ENCODE measurements around the gene CENPF. TPM values are rescaled to one million over a fixed set of nuclear protein-coding genes. Genes with fewer than 3 reads are reported as not detected.

The CENPF gene
- total RNA-seq, 4 donors from 2014 or later: 13.8 to 26.3 (median 18.8) TPM

DNA sequence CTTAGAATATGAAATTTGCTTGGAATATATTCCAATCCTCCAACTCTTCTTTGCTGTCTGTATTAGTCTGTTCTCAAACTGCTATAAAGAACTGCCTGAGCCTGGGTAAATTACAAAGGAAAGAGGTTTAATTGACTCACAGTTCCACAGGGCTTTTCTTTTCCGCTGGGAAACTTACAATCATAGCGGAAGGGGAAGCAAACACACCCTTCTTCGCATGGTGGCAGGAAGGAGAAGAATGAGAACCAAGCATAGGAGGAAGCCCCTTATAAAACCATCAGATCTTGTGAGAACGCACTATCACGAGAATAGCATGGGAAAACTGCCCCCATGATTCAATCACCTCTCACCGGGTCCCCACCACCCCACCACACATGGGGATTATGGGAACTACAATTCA is 14.8 kb downstream of the CENPF start:
- peaks cover 0 to 16% (median 0%) of the 10 kb centered on the region in 3 donors for H3K36me3 ChIP-seq
- no peaks in the 10 kb centered on the region for H3K4me1 ChIP-seq
- H3K4me3 ChIP-seq: no peak overlapping the region
- intact Hi-C loops (cut with DNase I): no loop called here
- H3K9me3 ChIP-seq: no peaks in the 10 kb centered on the region
- DNase-seq: no peak
- TF ChIP-seq, protein P1, sequence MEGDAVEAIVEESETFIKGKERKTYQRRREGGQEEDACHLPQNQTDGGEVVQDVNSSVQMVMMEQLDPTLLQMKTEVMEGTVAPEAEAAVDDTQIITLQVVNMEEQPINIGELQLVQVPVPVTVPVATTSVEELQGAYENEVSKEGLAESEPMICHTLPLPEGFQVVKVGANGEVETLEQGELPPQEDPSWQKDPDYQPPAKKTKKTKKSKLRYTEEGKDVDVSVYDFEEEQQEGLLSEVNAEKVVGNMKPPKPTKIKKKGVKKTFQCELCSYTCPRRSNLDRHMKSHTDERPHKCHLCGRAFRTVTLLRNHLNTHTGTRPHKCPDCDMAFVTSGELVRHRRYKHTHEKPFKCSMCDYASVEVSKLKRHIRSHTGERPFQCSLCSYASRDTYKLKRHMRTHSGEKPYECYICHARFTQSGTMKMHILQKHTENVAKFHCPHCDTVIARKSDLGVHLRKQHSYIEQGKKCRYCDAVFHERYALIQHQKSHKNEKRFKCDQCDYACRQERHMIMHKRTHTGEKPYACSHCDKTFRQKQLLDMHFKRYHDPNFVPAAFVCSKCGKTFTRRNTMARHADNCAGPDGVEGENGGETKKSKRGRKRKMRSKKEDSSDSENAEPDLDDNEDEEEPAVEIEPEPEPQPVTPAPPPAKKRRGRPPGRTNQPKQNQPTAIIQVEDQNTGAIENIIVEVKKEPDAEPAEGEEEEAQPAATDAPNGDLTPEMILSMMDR (IDR thresholded peaks at IDR 0.05): no peak
- TF ChIP-seq POLR2A (IDR thresholded peaks at IDR 0.05): no peak
- no peaks in the 10 kb centered on the region for H3K27me3 ChIP-seq
- 87 to 88% methylated on average over 6 of the region's 6 CpGs for WGBS, 2 donors
- H3K27ac ChIP-seq: no peak overlapping the region

DNA sequence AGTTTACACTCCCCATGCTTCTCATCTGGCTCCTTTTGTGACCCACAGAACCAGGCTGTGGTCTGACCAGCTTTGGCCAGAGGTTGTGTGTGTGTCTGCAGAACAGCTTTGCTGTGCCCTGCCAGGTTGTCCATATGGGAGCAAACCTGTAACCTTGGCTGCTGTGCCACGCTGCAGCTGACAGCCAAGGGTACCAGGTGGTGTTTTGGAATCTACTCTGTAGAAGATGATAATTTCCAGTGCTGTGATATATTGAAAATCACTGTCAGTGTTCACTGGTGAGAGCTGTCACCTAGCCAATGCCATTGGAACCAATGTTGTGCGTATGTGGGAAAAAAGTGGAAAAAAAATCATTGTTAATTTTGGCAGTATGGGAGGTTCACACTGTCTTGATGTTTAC is 18.2 kb downstream of the CENPF start:
- Histone ChIP-seq H3K4me1 (no peaks in the 10 kb centered on the region), H3K27ac (no peak overlapping the region), H3K9me3 (no peaks in the 10 kb centered on the region), H3K27me3 (no peaks in the 10 kb centered on the region), H3K36me3 (peaks cover 0 to 16% (median 0%) of the 10 kb centered on the region in 3 donors), H3K4me3 (no peak overlapping the region)
- TF ChIP-seq POLR2A (IDR thresholded peaks at IDR 0.05): no peak
- TF ChIP-seq, protein P1 (IDR thresholded peaks at IDR 0.05): no peak
- intact Hi-C loops (cut with DNase I): no loop called here
- 93 to 97% methylated on average over 2 of the region's 2 CpGs for WGBS, 2 donors
- no peak for DNase-seq

DNA sequence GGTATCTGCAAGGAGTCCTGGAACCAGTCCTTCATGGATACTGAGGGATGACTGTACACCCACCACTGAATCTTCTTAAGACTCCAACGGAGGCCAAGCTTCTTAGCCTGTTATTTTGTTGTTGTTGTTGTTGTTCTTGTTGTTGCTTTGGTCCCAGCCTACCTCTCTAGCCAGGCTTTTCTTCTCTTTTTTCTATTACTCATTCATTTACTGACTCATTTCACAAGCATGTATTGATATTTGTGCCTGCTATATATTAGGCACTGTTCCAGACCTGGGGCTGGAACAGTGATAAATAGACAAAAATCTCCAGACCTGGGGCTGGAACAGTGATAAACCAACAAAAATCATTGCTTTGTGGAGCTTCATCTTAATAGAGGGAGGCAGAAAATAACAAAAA is 20.4 kb downstream of the CENPF start:
- H3K36me3 ChIP-seq: peaks cover 0 to 16% (median 0%) of the 10 kb centered on the region in 3 donors
- intact Hi-C loops (cut with DNase I): no loop called here
- no peak overlapping the region for H3K4me3 ChIP-seq
- no peaks in the 10 kb centered on the region for H3K27me3 ChIP-seq
- no peaks in the 10 kb centered on the region for H3K4me1 ChIP-seq
- TF ChIP-seq, protein P1 (IDR thresholded peaks at IDR 0.05): no peak
- TF ChIP-seq POLR2A (IDR thresholded peaks at IDR 0.05): no peak
- 67 to 89% methylated on average over 1 of the region's 1 CpG for WGBS, 2 donors
- H3K27ac ChIP-seq: no peak overlapping the region
- no peaks in the 10 kb centered on the region for H3K9me3 ChIP-seq
- DNase-seq: no peak

DNA sequence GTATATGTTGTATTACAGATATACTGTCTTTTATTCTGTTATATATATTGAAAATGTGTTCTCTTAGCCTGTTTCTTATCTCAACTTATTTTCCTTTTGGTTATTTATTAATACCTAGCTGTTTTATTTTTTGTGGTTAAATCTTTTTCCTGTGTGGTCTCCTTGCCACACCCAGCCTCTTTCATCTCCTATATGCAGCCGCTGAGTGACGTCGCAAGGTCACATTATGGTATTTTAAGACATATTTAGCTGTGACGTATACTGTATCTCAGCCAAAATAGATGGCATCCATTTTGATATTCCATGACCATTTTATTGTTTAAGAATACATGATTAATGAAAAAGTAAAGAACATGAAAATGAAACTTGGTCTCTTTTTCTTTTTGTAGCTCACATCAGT is 29.1 kb downstream of the CENPF start:
- Histone ChIP-seq H3K27me3 (no peaks in the 10 kb centered on the region), H3K4me3 (no peak overlapping the region), H3K36me3 (peaks cover 0 to 40% (median 0%) of the 10 kb centered on the region in 3 donors), H3K27ac (no peak overlapping the region), H3K4me1 (no peaks in the 10 kb centered on the region), H3K9me3 (no peaks in the 10 kb centered on the region)
- intact Hi-C loops (cut with DNase I): no loop called here
- 58 to 91% methylated on average over 4 of the region's 4 CpGs for WGBS, 2 donors
- TF ChIP-seq, protein P1 (IDR thresholded peaks at IDR 0.05): no peak
- TF ChIP-seq POLR2A (IDR thresholded peaks at IDR 0.05): no peak
- DNase-seq: no peak

DNA sequence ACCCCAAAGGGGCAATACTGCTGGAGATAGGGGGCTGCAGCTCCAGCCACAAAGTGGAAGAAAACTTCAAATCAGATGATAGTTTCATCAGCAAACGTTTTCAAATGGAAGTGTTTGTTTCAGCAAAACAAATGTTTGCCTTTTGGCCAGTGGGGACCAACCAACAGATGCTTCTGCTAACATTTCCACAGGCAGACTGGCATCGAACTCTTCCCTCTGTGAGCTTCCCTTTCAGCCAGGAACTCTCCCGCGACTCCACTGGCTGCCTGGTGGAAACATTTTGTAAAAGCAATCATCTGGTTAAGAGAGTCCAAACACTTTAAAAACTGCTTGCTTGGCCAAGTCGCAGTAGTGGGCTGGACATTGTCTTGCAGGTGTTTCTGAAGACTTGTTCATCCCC is 30.7 kb downstream of the CENPF start:
- WGBS, 2 donors: 76 to 87% methylated on average over 5 of the region's 5 CpGs
- H3K27me3 ChIP-seq: no peaks in the 10 kb centered on the region
- intact Hi-C loops (cut with DNase I): no loop called here
- peaks cover 0 to 40% (median 0%) of the 10 kb centered on the region in 3 donors for H3K36me3 ChIP-seq
- DNase-seq: no peak
- no peak overlapping the region for H3K4me3 ChIP-seq
- no peak overlapping the region for H3K27ac ChIP-seq
- no peaks in the 10 kb centered on the region for H3K4me1 ChIP-seq
- no peaks in the 10 kb centered on the region for H3K9me3 ChIP-seq
- no peak for TF ChIP-seq POLR2A (IDR thresholded peaks at IDR 0.05)
- TF ChIP-seq, protein P1 (IDR thresholded peaks at IDR 0.05): no peak

Measured in esophagus squamous epithelium (tissue), 5 donors.